ACC112 (cell line): ENCODE data around the gene NAP1L4.
A peak's percentile ranks its signal among the peaks of the same experiment; 100 is the strongest.

Experiments used
- H2AFZ ChIP-seq: fragments of 200-600 bp; sonication (generic); one replicate; pipeline ENCODE4 v1.6.0; 2017; ENCODE audit warnings: antibody characterized with exemption, low read length; ENCODE audit not compliant: unreplicated experiment
- H3K27ac ChIP-seq: fragments of 200-600 bp; sonication (generic); 2 replicates; pipeline ENCODE4 v1.5.1; 2014; ENCODE audit warnings: low read depth, mild to moderate bottlenecking, antibody characterized with exemption, low read length, moderate library complexity
- H3K27me3 ChIP-seq: fragments of 200-600 bp; sonication (generic); 2 replicates; pipeline ENCODE4 v1.6.1; 2014; ENCODE audit warnings: mild to moderate bottlenecking, antibody characterized with exemption, low read length, moderate library complexity, mixed read lengths; ENCODE audit not compliant: insufficient read depth
- H3K36me3 ChIP-seq: fragments of 200-600 bp; sonication (generic); 2 replicates; pipeline ENCODE4 v1.6.1; 2016; ENCODE audit warnings: mild to moderate bottlenecking, antibody characterized with exemption, low read length, moderate library complexity, mixed read lengths; ENCODE audit not compliant: insufficient read depth
- H3K4me1 ChIP-seq: fragments of 200-600 bp; sonication (generic); one replicate; pipeline ENCODE4 v1.6.1; 2016; ENCODE audit warnings: low read length, mixed read lengths; ENCODE audit not compliant: insufficient read depth, unreplicated experiment, control insufficient read depth
- H3K4me3 ChIP-seq: fragments of 200-600 bp; sonication (generic); 2 replicates; pipeline ENCODE4 v1.5.1; 2014; ENCODE audit warnings: mild to moderate bottlenecking, low read depth, low read length
- H3K79me2 ChIP-seq: fragments of 200-600 bp; sonication (generic); one replicate; pipeline ENCODE4 v1.6.0; 2016; ENCODE audit warnings: low read length; ENCODE audit not compliant: control insufficient read depth, unreplicated experiment, insufficient read depth

The NAP1L4 gene

DNA sequence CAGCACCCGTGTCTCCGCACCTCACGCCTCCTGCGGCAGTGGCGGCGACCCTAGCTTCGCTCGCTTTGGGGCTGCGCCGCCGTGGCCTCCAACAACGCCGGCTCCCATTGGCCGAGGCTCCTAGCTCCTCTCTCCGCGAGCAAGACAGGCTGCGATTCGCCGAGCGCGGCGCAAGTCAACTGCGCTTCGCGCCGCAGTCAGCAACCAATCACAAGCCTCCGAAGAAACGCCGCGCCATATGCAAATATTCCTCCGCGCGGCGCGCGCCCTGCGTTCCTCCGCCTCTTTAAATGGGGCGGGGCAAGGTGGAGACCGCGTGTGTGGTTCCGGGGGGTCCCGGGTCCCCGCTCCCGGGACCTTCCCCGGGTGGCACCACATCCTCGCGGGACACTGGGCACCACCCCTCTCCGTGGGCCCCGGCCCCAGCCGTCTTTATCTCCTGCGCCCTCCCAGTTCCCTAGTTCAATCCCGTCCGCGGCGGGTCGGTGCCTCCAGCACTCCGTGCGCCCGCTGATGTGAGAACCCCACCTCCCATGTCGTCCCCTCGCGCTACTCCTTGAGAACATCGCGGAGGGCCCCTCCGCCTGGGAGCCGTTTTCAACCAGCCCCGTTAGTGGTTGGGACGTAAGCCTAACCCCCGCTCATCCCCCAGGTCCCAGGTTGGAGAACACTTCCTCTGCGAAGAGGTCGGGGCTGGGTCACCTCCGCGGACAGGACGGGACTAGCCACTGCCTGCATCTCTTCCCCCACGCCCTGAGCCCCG, at the start of gene NAP1L4:
Gene NAP1L4 (minus strand): TSS at position 96 of the 763 bp plus-strand sequence. CDS start 13,109 bp downstream, outside the sequence.
- peaks cover 17% of the 10 kb centered on the region for H3K4me1 ChIP-seq
- peak within 1 kb of the TSS; percentile 89 for H2AFZ ChIP-seq
- peak within 1 kb of the TSS; percentile 90 for H3K4me3 ChIP-seq
- H3K36me3 ChIP-seq = no peaks in the 10 kb centered on the region
- peak within 1 kb of the TSS; percentile 77 for H3K27ac ChIP-seq
- no peaks in the 10 kb centered on the region for H3K27me3 ChIP-seq
- H3K79me2 ChIP-seq = peaks cover 47% of the 10 kb centered on the region

DNA sequence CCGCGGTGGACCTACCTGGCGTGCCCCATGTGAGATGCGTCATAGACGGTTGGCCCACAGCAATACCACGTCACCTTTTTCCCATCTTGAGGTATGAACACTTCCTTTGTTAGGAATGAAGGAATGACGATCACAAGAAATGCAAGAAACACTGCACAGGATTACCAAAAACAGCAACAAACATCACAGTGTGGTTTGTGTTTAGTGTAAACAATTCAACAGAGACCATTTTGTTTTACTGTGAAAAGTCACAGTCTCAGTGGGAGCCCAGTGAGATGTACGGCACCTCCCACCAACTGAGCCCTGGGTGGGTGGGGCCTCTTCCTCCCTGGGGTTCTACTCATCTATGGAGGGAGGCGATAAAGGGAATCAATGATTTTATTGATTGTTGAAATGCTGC, 48.8 kb upstream of the NAP1L4 start:
- peaks cover 38% of the 10 kb centered on the region for H3K79me2 ChIP-seq
- H3K36me3 ChIP-seq = peaks cover 31% of the 10 kb centered on the region
- no peak overlapping the region for H2AFZ ChIP-seq
- H3K27me3 ChIP-seq = no peaks in the 10 kb centered on the region
- H3K4me1 ChIP-seq = peaks cover 32% of the 10 kb centered on the region
- no peak overlapping the region for H3K27ac ChIP-seq
- H3K4me3 ChIP-seq = no peak overlapping the region

DNA sequence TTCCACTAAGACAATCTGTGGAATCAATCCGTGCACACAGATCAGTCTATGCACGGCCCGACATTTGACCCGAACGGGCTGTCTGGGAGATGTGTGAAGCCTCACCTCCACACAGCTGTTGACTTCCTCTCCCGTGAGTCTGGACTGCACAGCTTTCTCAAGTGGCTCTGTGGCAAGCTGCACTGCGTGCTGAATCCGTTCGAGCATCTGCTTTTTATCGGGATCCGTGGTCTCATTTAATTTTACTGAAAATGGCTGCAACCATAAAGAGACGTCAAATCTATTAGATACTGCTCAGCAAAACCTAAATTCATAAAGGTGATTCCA, 45.8 kb upstream of the NAP1L4 start:
- Histone ChIP-seq H3K27me3 (no peaks in the 10 kb centered on the region), H3K36me3 (peaks cover 38% of the 10 kb centered on the region), H3K79me2 (peaks cover 18% of the 10 kb centered on the region), H2AFZ (no peak overlapping the region), H3K4me1 (peaks cover 12% of the 10 kb centered on the region), H3K27ac (no peak overlapping the region), H3K4me3 (no peak overlapping the region)

- Histone ChIP-seq H3K4me3 (no peak overlapping the region), H3K27me3 (no peaks in the 10 kb centered on the region), H3K36me3 (peaks cover 38% of the 10 kb centered on the region), H3K27ac (no peak overlapping the region), H3K4me1 (peaks cover 7% of the 10 kb centered on the region), H2AFZ (no peak overlapping the region), H3K79me2 (peaks cover 12% of the 10 kb centered on the region)
Measured at GRCh38 chr11:3037040-3037944, 45.2 kb upstream of the NAP1L4 start.

GRCh38 chr11:3036419-3036818, 44.3 kb upstream of the NAP1L4 start:
- Histone ChIP-seq H3K27ac (no peak overlapping the region), H3K4me1 (peaks cover 7% of the 10 kb centered on the region), H3K27me3 (no peaks in the 10 kb centered on the region), H3K4me3 (no peak overlapping the region), H3K79me2 (peaks cover 3% of the 10 kb centered on the region), H3K36me3 (peaks cover 34% of the 10 kb centered on the region), H2AFZ (no peak overlapping the region)

DNA sequence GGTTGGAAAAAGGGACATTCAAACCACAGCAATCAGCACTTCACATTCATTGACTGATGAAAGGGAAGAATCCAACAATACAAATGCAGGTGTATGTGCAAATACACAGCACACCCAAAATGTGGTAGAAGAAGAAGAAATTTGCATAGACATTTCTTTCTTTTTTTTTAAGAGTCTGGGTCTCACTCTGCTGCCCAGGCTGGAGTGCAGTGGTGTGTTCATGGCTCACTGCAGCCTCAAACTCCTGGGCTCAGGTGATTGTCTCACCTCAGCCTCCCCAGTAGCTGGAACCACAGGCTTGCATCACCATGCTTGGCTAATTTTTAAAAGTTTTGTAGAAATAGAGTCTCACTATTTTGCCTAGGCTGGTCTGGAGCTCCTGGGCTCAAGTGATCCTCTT, 43.2 kb upstream of the NAP1L4 start:
- peaks cover 38% of the 10 kb centered on the region for H3K36me3 ChIP-seq
- peaks cover 3% of the 10 kb centered on the region for H3K79me2 ChIP-seq
- no peak overlapping the region for H3K27ac ChIP-seq
- H3K4me1 ChIP-seq = peaks cover 7% of the 10 kb centered on the region
- H2AFZ ChIP-seq = no peak overlapping the region
- no peak overlapping the region for H3K4me3 ChIP-seq
- H3K27me3 ChIP-seq = no peaks in the 10 kb centered on the region

DNA sequence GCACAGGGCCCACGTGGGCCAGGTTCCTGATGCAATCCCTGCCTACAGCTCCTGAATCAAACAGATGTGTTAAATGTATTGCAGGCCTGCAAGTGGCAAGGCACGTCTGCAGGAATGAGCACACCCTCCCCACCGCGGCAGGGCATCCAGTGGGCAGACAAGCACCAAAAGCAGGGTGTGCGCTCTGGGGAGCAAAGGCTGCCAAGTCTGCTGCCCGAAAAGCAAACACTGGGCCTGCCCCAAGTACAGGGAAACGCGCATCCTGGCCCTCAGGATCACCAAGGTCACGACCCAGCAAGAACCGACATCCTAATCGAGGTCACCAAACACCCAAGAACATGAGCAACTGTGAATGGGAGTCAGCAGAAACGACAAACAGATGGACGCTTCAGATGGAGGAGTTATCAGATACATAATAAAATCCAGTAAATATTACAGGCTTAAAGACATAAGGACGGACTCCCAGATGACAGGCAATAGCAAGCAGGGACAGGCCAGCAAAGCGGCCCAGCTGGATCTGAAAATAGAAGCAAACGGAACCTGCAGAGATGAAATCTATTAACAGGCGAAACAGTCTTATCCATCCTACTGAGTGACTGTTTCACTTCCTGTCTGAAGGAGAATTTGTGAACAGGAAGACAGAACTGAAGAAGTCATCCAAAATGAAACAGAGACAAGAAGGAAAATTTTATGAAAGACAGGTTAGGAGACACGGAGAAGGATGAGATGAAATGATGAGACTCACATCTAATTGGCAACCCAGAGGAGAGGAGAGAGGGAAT, 38.4 kb upstream of the NAP1L4 start:
- no peak overlapping the region for H2AFZ ChIP-seq
- no peaks in the 10 kb centered on the region for H3K4me1 ChIP-seq
- H3K27me3 ChIP-seq = no peaks in the 10 kb centered on the region
- H3K79me2 ChIP-seq = peaks cover 2% of the 10 kb centered on the region
- H3K4me3 ChIP-seq = no peak overlapping the region
- H3K27ac ChIP-seq = no peak overlapping the region
- peaks cover 32% of the 10 kb centered on the region for H3K36me3 ChIP-seq

GRCh38 chr11:3028813-3029212, 36.7 kb upstream of the NAP1L4 start:
- Histone ChIP-seq H3K4me3 (no peak overlapping the region), H3K4me1 (no peaks in the 10 kb centered on the region), H3K27me3 (no peaks in the 10 kb centered on the region), H3K27ac (no peak overlapping the region), H2AFZ (no peak overlapping the region), H3K79me2 (peaks cover 2% of the 10 kb centered on the region), H3K36me3 (peaks cover 32% of the 10 kb centered on the region)

GRCh38 chr11:3026803-3027202, 34.7 kb upstream of the NAP1L4 start:
- Histone ChIP-seq H3K79me2 (peaks cover 2% of the 10 kb centered on the region), H3K36me3 (peaks cover 32% of the 10 kb centered on the region), H3K27me3 (no peaks in the 10 kb centered on the region), H3K27ac (no peak overlapping the region), H3K4me1 (peaks cover 16% of the 10 kb centered on the region), H3K4me3 (no peak overlapping the region), H2AFZ (no peak overlapping the region)

GRCh38 chr11:3022982-3023381, 30.9 kb upstream of the NAP1L4 start:
- H3K4me1 ChIP-seq = peaks cover 30% of the 10 kb centered on the region
- peak overlapping the region; percentile 95 for H3K27ac ChIP-seq
- no peaks in the 10 kb centered on the region for H3K27me3 ChIP-seq
- H3K4me3 ChIP-seq = peak overlapping the region; percentile 52; the same call in 1 of the 2 replicates
- H3K36me3 ChIP-seq = peaks cover 25% of the 10 kb centered on the region
- H3K79me2 ChIP-seq = no peaks in the 10 kb centered on the region
- no peak overlapping the region for H2AFZ ChIP-seq
